ENCODE measurements around the gene SHQ1. TPM values are rescaled to one million over a fixed set of nuclear protein-coding genes. Genes with fewer than 3 reads are reported as not detected.
"Not testable (repeated sequence)": the region's sequence is repeated elsewhere in the genome, so short reads cannot be mapped to it uniquely, and the experiment has no call there.

The SHQ1 gene
- total RNA-seq, 2 donors from 2014 or later = 16.2 to 21.8 TPM

DNA sequence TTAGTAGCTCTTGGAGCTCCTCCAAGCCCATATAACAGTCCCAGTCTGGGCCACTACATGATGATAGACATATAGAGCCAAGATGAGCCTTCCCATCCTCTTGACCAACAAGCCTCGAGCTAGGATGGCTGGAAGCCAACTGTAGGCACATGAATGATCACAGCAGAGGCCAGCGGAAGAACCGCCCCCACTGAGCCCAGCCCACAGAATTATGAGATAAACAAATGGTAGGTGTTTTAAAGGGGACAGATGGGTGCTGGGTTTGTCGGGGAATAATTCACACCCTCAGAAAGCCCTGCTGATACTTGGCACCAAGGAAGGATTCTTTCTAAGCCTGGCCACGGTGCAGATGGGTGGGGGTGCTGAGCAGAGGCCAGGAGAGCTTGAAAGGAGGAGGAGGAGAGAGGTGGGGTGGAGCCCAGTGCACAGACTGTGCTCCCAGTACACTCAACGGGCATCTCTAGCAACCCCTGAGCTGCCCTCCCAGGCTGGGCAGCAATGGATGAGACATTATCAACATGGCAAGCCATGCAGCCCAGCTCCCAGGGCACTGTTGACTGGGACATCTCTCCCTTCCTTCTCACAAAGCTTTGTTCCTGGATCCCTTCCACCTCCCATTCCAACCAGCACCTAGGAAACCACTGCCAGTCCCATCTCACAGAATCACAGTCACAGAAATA, 115.4 kb downstream of the SHQ1 start:
- ATAC-seq; intact Hi-C loops (cut with DNase I); DNase-seq: not testable (repeated sequence)

DNA sequence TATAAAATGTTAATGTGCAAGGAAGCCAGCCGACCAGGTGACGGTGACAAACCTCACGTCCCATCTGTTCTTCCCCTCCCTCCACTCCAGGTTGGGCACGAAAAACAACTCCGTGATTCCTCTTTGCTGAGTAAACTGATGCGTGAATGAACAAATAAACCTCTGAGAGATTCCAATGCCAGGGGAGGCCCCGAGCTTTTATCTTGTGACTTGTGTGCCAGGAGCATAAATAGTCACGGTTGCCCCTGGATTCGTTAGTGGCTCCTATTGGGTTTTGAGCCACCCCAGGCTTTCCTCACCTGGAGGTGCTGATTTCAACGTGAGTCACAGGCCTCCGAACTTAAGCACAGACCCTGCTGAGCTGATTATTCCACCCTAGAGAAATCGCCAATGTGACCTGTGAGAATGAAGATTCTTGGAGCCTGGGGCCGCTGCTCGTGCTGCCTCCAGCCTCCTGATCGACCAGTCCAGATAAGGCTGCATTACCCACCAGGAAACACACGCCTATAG, 119.2 kb downstream of the SHQ1 start:
- ATAC-seq (no peak), DNase-seq (no peak)
- intact Hi-C loops (cut with DNase I) = no loop called here

DNA sequence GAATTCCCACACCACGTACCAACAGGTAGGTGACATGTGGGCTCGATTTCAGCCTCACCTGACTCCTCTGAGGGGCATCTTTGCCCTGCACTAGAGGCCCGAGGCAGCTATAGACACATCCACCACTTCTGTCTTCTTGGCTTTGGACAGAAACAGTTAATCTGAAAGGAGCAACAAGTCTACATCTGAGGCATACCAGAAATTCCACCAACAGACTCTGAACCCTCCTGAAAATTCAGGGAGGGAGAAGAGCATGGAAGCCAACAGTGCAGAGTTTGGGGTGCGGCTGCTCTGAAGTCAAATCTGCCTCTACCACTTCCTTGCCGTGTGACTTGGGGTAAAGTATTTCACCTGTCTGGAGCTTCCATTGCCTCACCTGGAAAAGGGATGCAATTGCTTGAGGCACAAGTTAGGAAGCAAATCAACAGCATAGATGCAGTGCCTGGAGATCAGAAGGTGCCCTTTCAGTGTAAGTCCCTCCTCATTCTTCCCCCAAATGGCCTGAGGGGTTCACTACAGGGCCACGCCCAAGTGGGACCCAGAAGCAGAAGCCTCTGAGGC, 119.8 kb downstream of the SHQ1 start:
- ATAC-seq = no peak
- DNase-seq = no peak
- intact Hi-C loops (cut with DNase I) = no loop called here

DNA sequence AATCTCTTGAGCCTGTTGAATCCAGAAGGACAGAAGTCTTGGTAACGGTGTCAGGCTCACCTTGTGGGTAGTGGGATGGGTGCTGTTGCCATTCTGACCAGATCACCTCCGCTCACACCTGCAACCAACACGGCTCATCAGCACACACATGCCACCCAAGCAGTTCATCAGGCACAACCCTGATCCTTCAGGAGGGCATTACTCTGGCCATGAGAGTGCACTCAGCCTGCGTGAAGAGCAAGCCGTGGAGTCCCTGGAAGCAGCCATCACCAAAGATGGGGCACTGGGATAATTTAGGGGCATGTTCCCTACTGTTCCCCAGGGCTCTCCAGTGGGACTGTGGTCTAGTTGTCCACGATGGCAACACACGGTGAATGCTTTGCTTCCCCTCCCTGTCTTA, 120.5 kb downstream of the SHQ1 start:
- intact Hi-C loops (cut with DNase I) = no loop called here
- ATAC-seq (no peak), DNase-seq (no peak)

DNA sequence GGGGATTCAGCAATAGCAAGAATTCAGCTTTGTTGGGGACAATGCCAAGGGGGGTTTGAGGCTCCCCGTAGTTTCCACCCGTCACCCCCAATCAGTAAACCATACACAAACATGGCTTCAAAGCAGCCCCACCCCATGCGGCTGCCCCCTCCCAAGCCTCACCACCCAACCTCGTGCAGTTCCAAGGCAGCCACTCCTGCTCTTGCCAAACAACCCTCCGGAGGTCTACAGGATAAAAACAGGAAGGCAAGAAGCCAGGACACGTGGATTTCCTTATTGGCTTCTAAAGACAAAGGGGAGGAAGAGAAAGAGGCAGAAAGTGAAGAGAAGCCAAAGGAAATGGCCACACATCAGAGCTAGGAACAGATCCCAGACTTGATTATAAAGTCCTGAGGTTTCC, 121.1 kb downstream of the SHQ1 start:
- intact Hi-C loops (cut with DNase I) = no loop called here
- no peak for DNase-seq
- ATAC-seq = no peak

DNA sequence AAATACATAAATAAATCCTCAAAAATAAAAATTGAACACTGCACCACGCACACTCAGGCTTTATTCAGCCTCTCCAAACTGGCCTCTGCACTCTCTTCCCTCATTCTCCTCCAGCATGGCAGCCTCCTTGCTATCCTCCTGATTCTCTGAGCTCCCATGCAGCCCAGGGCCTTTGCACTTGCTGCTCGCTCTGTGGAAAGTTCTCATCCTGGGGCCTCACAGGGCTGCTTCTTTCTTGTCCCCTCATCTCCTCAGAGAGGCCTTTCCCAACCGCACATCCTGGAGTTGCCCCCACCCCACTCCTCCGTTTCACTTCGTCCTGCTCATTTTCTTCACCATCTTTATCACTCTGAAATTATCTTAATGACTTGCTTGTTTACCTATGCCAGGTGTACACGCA, 123.0 kb downstream of the SHQ1 start:
- intact Hi-C loops (cut with DNase I) = no loop called here
- ATAC-seq (no peak), DNase-seq (no peak)

DNA sequence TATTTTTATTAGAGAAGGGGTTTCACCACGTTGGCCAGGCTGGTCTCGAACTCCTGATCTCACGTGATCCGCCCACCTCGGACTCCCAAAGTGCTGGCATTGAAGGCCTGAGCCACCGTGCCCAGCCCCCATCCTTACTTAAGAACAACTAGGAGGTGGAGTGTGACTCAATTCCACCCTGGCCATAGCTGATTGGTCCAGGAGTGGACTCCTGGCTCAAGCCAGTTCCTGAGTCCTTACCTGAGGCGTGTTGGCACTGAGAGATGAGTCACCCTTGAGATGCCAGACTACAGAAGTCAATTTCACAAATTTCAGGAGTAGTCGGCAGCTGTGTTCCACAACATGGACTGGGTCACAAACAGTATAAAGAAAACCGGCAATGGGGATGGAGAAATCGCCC, 124.2 kb downstream of the SHQ1 start:
- ATAC-seq (no peak), DNase-seq (no peak)
- intact Hi-C loops (cut with DNase I) = no loop called here

DNA sequence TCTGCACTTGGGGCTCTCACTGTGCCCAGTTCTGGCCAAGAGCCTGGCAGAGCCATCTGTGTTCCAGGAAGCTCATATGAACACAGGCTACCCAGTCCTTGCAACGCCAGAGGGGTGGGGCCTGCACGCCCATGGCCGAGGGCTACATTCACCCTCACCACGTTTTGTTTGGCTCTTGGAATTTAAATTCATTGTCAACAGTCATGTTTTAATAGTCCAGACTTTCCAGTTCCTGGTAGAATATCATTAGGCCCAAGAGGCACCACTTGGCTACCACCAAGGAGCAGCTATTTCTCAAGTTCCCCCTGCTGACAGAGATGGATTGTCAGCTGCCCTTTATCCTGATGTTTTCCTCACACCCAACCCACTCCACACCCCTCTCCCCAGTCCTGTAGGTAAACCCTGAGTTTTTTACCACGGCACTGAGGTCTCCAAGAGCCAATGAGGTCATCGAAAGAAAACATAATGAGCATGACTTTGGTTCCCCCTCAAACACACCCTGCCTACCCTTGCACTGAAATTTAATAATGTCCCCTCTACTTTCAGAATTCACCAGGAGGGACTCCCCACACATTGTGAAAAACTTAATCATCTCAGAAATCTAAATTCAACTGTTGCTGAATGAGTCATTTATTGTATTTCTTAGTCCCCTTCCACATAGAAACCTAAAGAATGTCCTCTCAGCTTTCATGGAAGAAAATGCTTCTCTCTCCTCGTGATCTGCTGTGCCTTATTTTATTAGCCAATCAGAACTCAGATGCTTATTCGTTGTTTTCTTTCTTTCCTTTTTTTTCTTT, 125.1 kb downstream of the SHQ1 start:
- no peak for DNase-seq

DNA sequence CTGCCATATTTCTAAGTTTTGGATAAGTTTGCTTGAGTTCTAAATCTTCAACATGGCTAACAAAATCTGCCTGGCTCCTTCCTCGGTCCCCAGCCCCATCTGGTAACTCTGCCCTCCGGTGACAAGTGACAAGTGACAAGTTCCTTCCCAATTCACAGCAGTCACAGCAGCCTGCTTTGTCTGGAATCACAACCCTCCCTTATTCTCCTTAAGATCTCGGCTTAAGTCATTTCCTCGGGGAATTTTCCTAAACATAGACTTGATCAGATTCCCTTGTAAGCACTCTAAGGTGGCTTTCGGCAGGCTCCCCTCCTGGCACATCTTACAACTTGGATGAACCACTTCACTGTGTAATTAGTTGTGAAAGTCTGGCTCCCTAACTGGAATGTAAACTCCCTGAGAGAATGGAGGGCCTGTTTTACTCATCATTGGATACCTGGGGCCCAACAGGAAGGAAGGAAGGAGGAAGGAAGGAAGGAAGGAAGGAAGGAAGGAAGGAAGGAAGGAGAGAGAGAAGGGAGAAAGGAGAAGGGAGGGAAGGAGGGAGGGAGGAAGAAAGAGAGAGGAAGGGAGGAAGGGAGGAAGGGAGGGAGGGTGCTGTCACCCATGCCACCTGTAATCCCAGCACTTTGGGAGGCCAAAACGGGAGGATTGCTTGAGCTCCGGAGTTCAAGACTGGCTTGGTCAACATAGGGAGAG, 126.4 kb downstream of the SHQ1 start:
- intact Hi-C loops (cut with DNase I) = no loop called here
- DNase-seq = no peak
- ATAC-seq = no peak

More for the DNA sequence above, 125.1 kb downstream of the SHQ1 start:
- intact Hi-C loops (cut with DNase I) = no loop called here
- peak; percentile 47 to 75 for ATAC-seq

DNA sequence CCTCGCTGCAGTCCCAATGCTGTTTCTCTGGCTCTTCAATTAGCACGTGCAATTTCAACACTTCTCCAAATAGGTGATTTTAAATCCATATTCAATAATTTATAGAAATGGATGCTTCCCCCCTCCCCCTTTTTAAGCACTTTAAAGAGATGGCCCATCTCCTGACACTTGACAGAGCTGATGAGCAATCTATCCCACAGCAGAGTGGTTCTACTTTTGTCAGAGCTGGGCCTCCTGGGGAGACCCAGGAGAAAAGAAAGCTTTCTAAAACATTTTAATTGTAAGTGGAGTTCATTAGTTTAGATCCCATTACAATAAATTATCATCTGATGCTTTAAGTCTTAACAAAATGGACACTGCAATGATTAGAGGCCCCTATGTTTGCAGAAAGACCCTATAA, 127.7 kb downstream of the SHQ1 start:
- intact Hi-C loops (cut with DNase I) = no loop called here
- no peak for ATAC-seq
- no peak for DNase-seq

DNA sequence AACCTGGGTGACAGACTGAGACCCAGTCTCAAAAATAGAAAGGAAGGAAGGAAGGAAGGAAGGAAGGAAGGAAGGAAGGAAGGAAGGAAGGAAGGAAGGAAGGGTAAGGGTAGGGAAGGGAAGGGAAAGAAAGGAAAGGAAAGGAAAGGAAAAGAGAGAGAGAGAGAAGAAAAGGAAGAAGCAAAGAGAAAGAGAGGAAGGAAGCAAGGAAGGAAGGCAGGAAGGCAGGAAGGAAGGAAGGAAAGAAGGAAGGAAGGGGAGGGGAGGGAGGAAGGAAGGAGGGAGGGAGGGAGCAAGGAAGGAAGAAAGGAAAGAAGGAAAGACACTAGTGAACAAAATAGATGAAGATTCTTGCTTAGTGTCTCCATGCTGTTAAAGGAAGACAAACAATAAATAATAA, 129.1 kb downstream of the SHQ1 start:
- ATAC-seq = no peak
- no peak for DNase-seq
- intact Hi-C loops (cut with DNase I) = no loop called here

DNA sequence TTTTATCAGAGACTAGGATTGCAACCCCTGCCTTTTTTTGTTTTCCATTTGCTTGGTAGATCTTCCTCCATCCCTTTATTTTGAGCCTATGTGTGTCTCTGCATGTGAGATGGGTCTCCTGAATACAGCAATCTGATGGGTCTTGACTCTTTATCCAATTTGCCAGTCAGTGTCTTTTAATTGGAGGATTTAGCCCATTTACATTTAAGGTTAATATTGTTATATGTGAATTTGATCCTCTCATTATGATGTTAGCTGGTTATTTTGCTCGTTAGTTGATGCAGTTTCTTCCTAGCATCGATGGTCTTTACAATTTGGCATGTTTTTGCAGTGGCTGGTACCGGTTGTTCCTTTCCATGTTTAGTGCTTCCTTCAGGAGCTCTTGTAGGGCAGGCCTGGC, 134.1 kb downstream of the SHQ1 start:
- DNase-seq; ATAC-seq; intact Hi-C loops (cut with DNase I): not testable (repeated sequence)

DNA sequence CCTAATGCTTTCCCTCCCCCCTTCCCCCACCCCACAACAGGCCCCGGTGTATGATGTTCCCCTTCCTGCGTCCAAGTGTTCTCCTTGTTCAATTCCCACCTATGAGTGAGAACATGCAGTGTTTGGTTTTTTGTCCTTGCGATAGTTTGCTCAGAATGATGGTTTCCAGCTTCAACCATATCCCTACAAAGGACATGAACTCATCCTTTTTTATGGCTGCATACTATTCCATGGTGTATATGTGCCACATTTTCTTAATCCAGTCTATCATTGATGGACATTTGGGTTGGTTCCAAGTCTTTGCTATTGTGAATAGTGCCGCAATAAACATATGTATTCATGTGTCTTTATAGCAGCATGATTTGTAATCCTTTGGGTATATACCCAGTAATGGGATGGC, 137.8 kb downstream of the SHQ1 start:
- intact Hi-C loops (cut with DNase I); DNase-seq; ATAC-seq: not testable (repeated sequence)

DNA sequence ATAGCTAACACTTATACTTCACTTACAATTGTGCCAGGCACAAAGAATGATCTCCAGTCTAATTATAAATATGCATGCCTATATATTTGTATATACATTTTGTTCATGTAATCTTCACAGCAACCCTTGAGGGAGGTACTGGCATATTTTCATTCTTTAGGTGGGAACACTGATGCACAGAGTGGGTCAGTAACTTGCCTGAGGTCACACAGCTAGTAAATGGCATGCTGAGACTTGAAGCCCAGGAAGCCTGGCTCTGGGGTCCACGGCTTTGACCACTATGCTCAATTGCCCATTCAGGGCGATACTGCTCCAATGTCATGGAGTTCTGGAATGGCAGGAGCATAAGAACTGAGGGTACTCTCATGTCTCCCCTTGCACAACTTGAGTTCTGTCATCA, 139.8 kb downstream of the SHQ1 start:
- DNase-seq = no peak
- ATAC-seq = no peak
- intact Hi-C loops (cut with DNase I) = no loop called here

DNA sequence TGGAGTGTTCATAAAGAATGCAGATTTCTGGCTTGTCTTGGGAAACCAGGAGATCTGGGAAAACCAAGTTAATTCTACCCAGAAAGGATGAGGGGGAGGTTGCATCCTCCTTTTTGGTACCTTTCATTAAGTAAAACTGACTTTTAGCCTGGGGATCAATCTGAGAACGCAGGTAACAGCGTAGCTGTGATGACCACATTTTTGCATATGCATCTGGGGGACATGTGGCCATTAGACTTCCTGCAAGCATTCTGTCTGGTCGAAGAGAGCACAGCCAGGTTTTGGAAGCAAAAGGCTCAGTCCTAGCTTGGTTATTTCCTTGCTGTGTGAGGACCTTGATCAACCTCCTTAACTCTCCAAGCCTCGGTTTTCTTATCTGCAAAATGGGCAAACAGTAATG, 145.2 kb downstream of the SHQ1 start:
- ATAC-seq = no peak
- intact Hi-C loops (cut with DNase I) = no loop called here
- no peak for DNase-seq

DNA sequence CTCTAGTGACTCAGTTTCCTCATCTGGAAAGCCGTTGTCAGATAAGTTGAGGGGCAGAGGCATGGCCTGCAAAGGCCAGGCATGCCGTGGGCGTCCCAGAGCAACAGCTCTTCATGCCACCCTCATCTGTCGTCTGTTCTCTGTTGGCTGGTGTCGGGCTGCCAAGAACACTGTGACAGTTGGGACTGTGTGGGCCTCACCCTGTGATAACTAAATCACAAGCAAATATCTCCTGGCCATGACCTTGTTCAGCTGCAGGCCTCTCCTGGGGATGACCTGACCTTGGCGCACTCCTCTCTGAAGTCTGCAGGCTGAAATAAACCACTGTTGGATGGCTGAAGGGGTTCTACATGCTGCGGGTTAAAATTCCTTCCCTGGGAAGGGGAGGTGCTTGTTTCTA, 145.9 kb downstream of the SHQ1 start:
- ATAC-seq (peak; percentile 24 to 38), DNase-seq (no peak)
- intact Hi-C loops (cut with DNase I) = no loop called here

DNA sequence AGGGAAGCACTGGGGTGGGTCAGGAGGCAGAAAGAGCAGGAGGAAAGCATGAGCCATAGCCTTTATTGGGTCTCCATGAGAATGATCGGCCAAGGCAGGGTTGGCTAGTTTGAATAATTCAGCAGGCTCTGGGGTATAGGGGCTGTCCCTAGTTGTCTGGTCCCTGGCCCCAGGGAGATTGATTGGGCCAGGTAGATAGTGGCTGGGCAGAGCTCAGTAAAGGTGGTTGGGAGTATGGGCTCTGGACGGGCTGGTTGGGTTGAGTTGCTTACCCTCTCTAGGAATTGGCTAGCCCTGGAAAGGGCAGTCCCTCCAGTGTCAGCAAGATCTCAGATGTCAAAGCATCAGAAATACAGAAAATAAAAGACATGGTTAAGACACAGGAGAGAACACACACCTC, 148.1 kb downstream of the SHQ1 start:
- DNase-seq (no peak), ATAC-seq (no peak)
- intact Hi-C loops (cut with DNase I) = no loop called here

DNA sequence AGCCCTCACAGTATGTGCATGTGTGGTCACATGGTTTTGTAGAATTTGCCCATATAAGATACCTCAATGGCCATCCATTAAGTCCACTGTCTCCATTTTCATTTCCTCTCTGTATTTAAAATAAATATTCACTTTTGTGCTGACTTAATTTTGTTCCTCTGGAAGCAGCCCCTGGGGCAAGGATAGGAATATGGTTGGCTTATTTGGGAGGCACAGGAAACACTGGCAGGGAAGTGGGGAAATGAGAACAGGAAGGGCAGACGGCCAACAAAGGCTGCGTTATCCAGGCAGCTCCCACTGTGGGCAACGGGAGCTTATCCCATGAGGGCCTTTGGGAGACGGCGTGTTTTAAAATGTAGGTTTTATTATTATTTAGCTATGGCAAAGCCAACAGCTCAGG, 148.6 kb downstream of the SHQ1 start:
- no peak for DNase-seq
- intact Hi-C loops (cut with DNase I) = no loop called here
- no peak for ATAC-seq

All from left cardiac atrium (tissue), 4 donors.